Upper lobe of left lung (tissue), 4 donors: ENCODE data around the gene AXDND1.

Experiments
- CTCF ChIP-seq, 6 experiments: fragments of 450-650 bp in 4 of 6; fragments of 200-600 bp in 2 of 6; sonication (generic) in 2 of 6; IDR thresholded peaks; one replicate each; pipeline ENCODE4 v1.5.1; 2016 to 2019; ENCODE audit warnings: antibody characterized with exemption in 6 of 6
- EP300 ChIP-seq, 4 donors: sonication (generic); formaldehyde crosslinking; IDR thresholded peaks; one replicate each; pipeline ENCODE4 v1.5.1; 2017; ENCODE audit warnings: antibody characterized with exemption in 4 of 4, control low read depth in 2 of 4
- POLR2A ChIP-seq, 4 donors: fragments of 450-650 bp; IDR thresholded peaks; one replicate each; pipeline ENCODE4 v1.5.1; 2016 to 2017; ENCODE audit warnings: antibody characterized with exemption in 4 of 4, mild to moderate bottlenecking in 2 of 4
- POLR2AphosphoS5 ChIP-seq, 2 donors: sonication (generic); formaldehyde crosslinking; IDR thresholded peaks; one replicate each; pipeline ENCODE4 v1.5.1; 2017; ENCODE audit warnings: antibody characterized with exemption in 2 of 2

- TF ChIP-seq CTCF (IDR thresholded peaks at IDR 0.05) (no peak), EP300 (IDR thresholded peaks at IDR 0.05) (no peak), POLR2A (IDR thresholded peaks at IDR 0.05) (no peak), POLR2AphosphoS5 (IDR thresholded peaks at IDR 0.05) (no peak)
Observed at GRCh38 chr1:179598631-179599030, 232.9 kb downstream of the AXDND1 start.
